ENCODE results near the gene DENND5B.

DENND5B gene

GRCh38 chr12:31342286-31342685 is 248.7 kb downstream of the DENND5B start:
- ChIA-PET POLR2A (no interaction called here), CTCF (interaction anchor here (0.6 kb wide), 1 partner anchor 12 kb away, joined by 5 read pairs; no protein-coding TSS in a partner anchor)
- Histone ChIP-seq H3K27ac (ENCODE audit: extremely low read depth, low read depth, low read length) (no peak overlapping the region), H3K9me3 (ENCODE audit: control insufficient read depth, insufficient read depth, low read depth, low read length) (no peaks in the 10 kb centered on the region), H3K36me3 (ENCODE audit: control insufficient read depth in 2 of 2, insufficient read depth in 1 of 2, low read length in 2 of 2) (no peaks in the 10 kb centered on the region), H3K4me1 (ENCODE audit: control insufficient read depth, insufficient read depth, low read length) (peaks cover 8% of the 10 kb centered on the region; the same call in 1 of the 2 replicates), H3K4me3 (ENCODE audit: low read depth, low read length) (no peak overlapping the region)
- no peak for TF ChIP-seq ZNF776 (tag by site-specific recombination; IDR thresholded peaks at IDR 0.05; ENCODE audit: borderline replicate concordance)
- TF ChIP-seq ZBTB44 (tag by site-specific recombination; IDR thresholded peaks at IDR 0.05): no peak
- TF ChIP-seq ZFP41 (tag by site-specific recombination; IDR thresholded peaks at IDR 0.05; ENCODE audit: borderline replicate concordance): no peak
- no peak for TF ChIP-seq ZNF211 (tag by site-specific recombination; IDR thresholded peaks at IDR 0.05; ENCODE audit: low read depth)
- no peak for TF ChIP-seq ZNF391 (tag by site-specific recombination; IDR thresholded peaks at IDR 0.05; ENCODE audit: borderline replicate concordance, low read depth)
- TF ChIP-seq BCL11A (tag by site-specific recombination; IDR thresholded peaks at IDR 0.05; ENCODE audit: low read depth): no peak
- TF ChIP-seq ZNF660 (tag by site-specific recombination; IDR thresholded peaks at IDR 0.05): no peak
- TF ChIP-seq SCRT1 (tag by site-specific recombination; IDR thresholded peaks at IDR 0.05; ENCODE audit: borderline replicate concordance): no peak
- no peak for TF ChIP-seq ZNF704 (tag by site-specific recombination; IDR thresholded peaks at IDR 0.05)
- TF ChIP-seq ZNF548 (tag by site-specific recombination; IDR thresholded peaks at IDR 0.05): no peak
- no peak for TF ChIP-seq ZNF362 (tag by site-specific recombination; IDR thresholded peaks at IDR 0.05)

GRCh38 chr12:31339831-31340622 is 250.9 kb downstream of the DENND5B start:
- ChIA-PET CTCF (interaction anchor here (0.6 to 1.1 kb wide), 2 partner anchors 62 to 127 kb away, joined by 3 to 8 read pairs; no protein-coding TSS in a partner anchor), POLR2A (no interaction called here)
- TF ChIP-seq ZNF121 (tag by site-specific recombination; IDR thresholded peaks at IDR 0.05) (peak; percentile 21; the same call in 1 of the 2 replicates), ZSCAN4 (tag by site-specific recombination; IDR thresholded peaks at IDR 0.05) (no peak)
- Histone ChIP-seq H3K4me1 (ENCODE audit: control insufficient read depth, insufficient read depth, low read length) (no peaks in the 10 kb centered on the region), H3K9me3 (ENCODE audit: control insufficient read depth, insufficient read depth, low read depth, low read length) (no peaks in the 10 kb centered on the region), H3K27ac (ENCODE audit: extremely low read depth, low read depth, low read length) (no peak overlapping the region), H3K36me3 (ENCODE audit: control insufficient read depth in 2 of 2, insufficient read depth in 1 of 2, low read length in 2 of 2) (no peaks in the 10 kb centered on the region), H3K4me3 (ENCODE audit: low read depth, low read length) (no peak overlapping the region)

GRCh38 chr12:31337952-31338351 is 253.0 kb downstream of the DENND5B start:
- H3K4me1 ChIP-seq (ENCODE audit: control insufficient read depth, insufficient read depth, low read length): no peaks in the 10 kb centered on the region
- POLR2A ChIA-PET: interaction anchor here (0.6 to 0.9 kb wide), 3 partner anchors 12 to 1412 kb away, joined by 3 to 5 read pairs (median 3); no protein-coding TSS in a partner anchor
- CTCF ChIA-PET: interaction anchor here (0.6 kb wide), 1 partner anchor 66 kb away, joined by 5 read pairs; no protein-coding TSS in a partner anchor

More at GRCh38 chr12:31337952-31338351, 253.0 kb downstream of the DENND5B start:
- TF ChIP-seq ZBTB17 (tag by site-specific recombination; IDR thresholded peaks at IDR 0.05): no peak
- no peak for TF ChIP-seq ZNF221 (tag by site-specific recombination; IDR thresholded peaks at IDR 0.05; ENCODE audit: borderline replicate concordance)
- no peak for TF ChIP-seq BCL6B (tag by site-specific recombination; IDR thresholded peaks at IDR 0.05)
- TF ChIP-seq SP2 (tag by site-specific recombination; IDR thresholded peaks at IDR 0.05): no peak
- TF ChIP-seq ZNF791 (tag by site-specific recombination; IDR thresholded peaks at IDR 0.05): no peak
- no peak for TF ChIP-seq ZNF785 (tag by site-specific recombination; IDR thresholded peaks at IDR 0.05)
- Histone ChIP-seq H3K4me3 (ENCODE audit: low read depth, low read length) (no peak overlapping the region), H3K9me3 (ENCODE audit: control insufficient read depth, insufficient read depth, low read depth, low read length) (no peaks in the 10 kb centered on the region), H3K36me3 (ENCODE audit: control insufficient read depth in 2 of 2, insufficient read depth in 1 of 2, low read length in 2 of 2) (no peaks in the 10 kb centered on the region), H3K27ac (ENCODE audit: extremely low read depth, low read depth, low read length) (no peak overlapping the region)

Measured in HEK293 (cell line).